Measurements from ENCODE around the gene FCN3.

FCN3 gene

GRCh38 chr1:27336756-27337155 is 37.9 kb downstream of the FCN3 start:
- DNase-seq = no peak

GRCh38 chr1:27335506-27336422 is 38.9 kb downstream of the FCN3 start:
- DNase-seq = no peak

- DNase-seq = no peak
Measured at GRCh38 chr1:27333717-27334279, 40.8 kb downstream of the FCN3 start.

- DNase-seq = peak in 5 of 6 experiments; percentile 30 to 63 (median 43)
Measured at GRCh38 chr1:27332536-27333281, 41.9 kb downstream of the FCN3 start.

- no peak for DNase-seq
Measured at GRCh38 chr1:27331922-27332321, 42.7 kb downstream of the FCN3 start.

- DNase-seq = no peak
Measured at GRCh38 chr1:27331426-27331825, 43.2 kb downstream of the FCN3 start.

- DNase-seq = no peak
Measured at GRCh38 chr1:27330786-27331185, 43.8 kb downstream of the FCN3 start.

- no peak for DNase-seq
Measured at GRCh38 chr1:27327964-27328363, 46.7 kb downstream of the FCN3 start.

GRCh38 chr1:27325286-27325685 is 49.3 kb downstream of the FCN3 start:
- DNase-seq = no peak

- DNase-seq = no peak
Measured at GRCh38 chr1:27322569-27323240, 51.9 kb downstream of the FCN3 start.

- peak; percentile 94 to 97 (median 94) for DNase-seq
Measured at GRCh38 chr1:27321813-27322568, 52.6 kb downstream of the FCN3 start, which contains the start of gene TMEM222. TSS of gene TMEM222 (plus strand) at chr1:27322163. CDS start at chr1:27322198, 35 bp downstream.
